Common myeloid progenitor, CD34-positive (primary cell): ENCODE measurements around the gene DPH1.
"Not testable (repeated sequence)": the region's sequence is repeated elsewhere in the genome, so short reads cannot be mapped to it uniquely, and the experiment has no call there.

Source experiments
- CTCF ChIA-PET: fragments of 350-600 bp; sonication (Branson Sonifier 250); formaldehyde crosslinking; loops from one replicate; lab custom pipeline; 2021; ENCODE audit warnings: antibody characterized with exemption; lab: Charles Lee
- POLR2A ChIA-PET: fragments of 350-600 bp; sonication (Branson Sonifier 250); formaldehyde crosslinking; loops from one replicate; lab custom pipeline; 2021; ENCODE audit warnings: antibody characterized with exemption; lab: Charles Lee
- DNase-seq, 3 donors: peaks; one replicate each; pipeline versions ENCODE4 v3.0.0 to v3.0.0-alpha.2; 2013
- H3K27ac ChIP-seq, 2 experiments: 1 replicate in 1 of 2; 2 replicates in 1 of 2; pipeline ENCODE4 v1.7.0; 2013; ENCODE audit warnings: inconsistent platforms in 2 of 2, low read length in 2 of 2, mild to moderate bottlenecking in 2 of 2, low read depth in 1 of 2, moderate library complexity in 1 of 2; ENCODE audit not compliant: severe bottlenecking in 2 of 2, insufficient read depth in 1 of 2, poor library complexity in 1 of 2
- H3K27me3 ChIP-seq, 5 experiments: replicated peaks in 2 of 5; 1 replicate in 3 of 5; 2 replicates in 2 of 5; pipeline versions ENCODE4 v1.6.1 to v1.7.0; 2013; ENCODE audit warnings: low read length in 4 of 5, mild to moderate bottlenecking in 2 of 5, moderate library complexity in 2 of 5, inconsistent platforms in 1 of 5; ENCODE audit not compliant: insufficient read depth in 5 of 5, control insufficient read depth in 4 of 5
- H3K36me3 ChIP-seq, 4 experiments: 1 replicate in 2 of 4; 2 replicates in 2 of 4; pipeline versions ENCODE4 v1.6.1 to v1.7.0; 2013; ENCODE audit warnings: low read length in 3 of 4, control low read depth in 1 of 4, mild to moderate bottlenecking in 1 of 4; ENCODE audit not compliant: control insufficient read depth in 4 of 4, insufficient read depth in 4 of 4
- H3K4me1 ChIP-seq, 4 experiments: 1 replicate in 3 of 4; 2 replicates in 1 of 4; pipeline versions ENCODE4 v1.6.1 to v1.7.1; 2013; ENCODE audit warnings: low read length in 3 of 4, mild to moderate bottlenecking in 3 of 4, control low read depth in 1 of 4, inconsistent platforms in 1 of 4, moderate library complexity in 1 of 4; ENCODE audit not compliant: control insufficient read depth in 4 of 4, insufficient read depth in 4 of 4; ENCODE audit errors: control extremely low read depth in 1 of 4
- H3K4me3 ChIP-seq, 7 experiments: 1 replicate in 4 of 7; 2 replicates in 3 of 7; pipeline versions ENCODE4 v1.5.1 to v1.7.0; 2013; ENCODE audit warnings: mild to moderate bottlenecking in 7 of 7, low read length in 6 of 7, moderate library complexity in 6 of 7, inconsistent platforms in 2 of 7, low read depth in 2 of 7, control low read depth in 1 of 7; ENCODE audit not compliant: insufficient read depth in 4 of 7, control insufficient read depth in 1 of 7; ENCODE audit errors: extremely low read depth in 1 of 7
- H3K9me3 ChIP-seq, 5 experiments: 1 replicate in 4 of 5; 2 replicates in 1 of 5; pipeline versions ENCODE4 v1.6.1 to v1.7.1; 2013; ENCODE audit warnings: low read length in 4 of 5, mild to moderate bottlenecking in 2 of 5, inconsistent platforms in 1 of 5, low read depth in 1 of 5, moderate library complexity in 1 of 5; ENCODE audit not compliant: control insufficient read depth in 4 of 5, insufficient read depth in 2 of 5; ENCODE audit errors: control extremely low read depth in 1 of 5
- WGBS: methylation state at CpG from one replicate; pipeline ENCODE4 v1.1.5; 2013; ENCODE audit not compliant: insufficient coverage; 5-methylcytosine and 5-hydroxymethylcytosine counted together

DPH1 gene

GRCh38 chr17:2008332-2009126, 21.4 kb upstream of the DPH1 start:
- Histone ChIP-seq H3K27ac (no peak overlapping the region), H3K36me3 (no peaks in the 10 kb centered on the region), H3K9me3 (peaks cover 0 to 5% (median 0%) of the 10 kb centered on the region in 5 experiments), H3K4me3 (no peak overlapping the region), H3K4me1 (peaks cover 0 to 10% (median 3%) of the 10 kb centered on the region in 4 experiments), H3K27me3 (peaks cover 0 to 3% (median 0%) of the 10 kb centered on the region in 5 experiments)
- WGBS: 87% methylated on average over 9 of the region's 15 CpGs
- POLR2A ChIA-PET: no interaction called here
- CTCF ChIA-PET: no interaction called here
- DNase-seq: no peak

DNA sequence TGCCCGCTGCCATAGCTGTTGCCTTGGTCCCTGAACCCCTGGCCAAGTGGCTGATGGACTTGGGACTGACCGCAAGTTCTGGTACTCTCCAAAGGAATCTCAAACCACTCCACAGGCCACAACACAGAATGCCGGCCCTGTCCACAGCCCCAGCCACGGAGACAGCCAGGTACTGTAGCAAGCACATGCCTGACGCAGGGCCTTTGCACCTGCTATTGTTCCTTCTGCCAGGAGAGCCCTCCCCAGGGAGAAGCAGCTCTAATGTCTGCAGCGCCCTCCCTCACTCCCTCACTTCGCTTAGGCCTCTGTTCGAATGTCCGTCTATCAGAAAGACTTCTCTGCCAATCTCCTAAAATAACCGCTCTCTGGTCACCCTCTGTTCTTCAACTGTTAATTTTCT, 20.2 kb upstream of the DPH1 start:
- H3K27ac ChIP-seq: no peak overlapping the region
- H3K36me3 ChIP-seq: no peaks in the 10 kb centered on the region
- peaks cover 0 to 5% (median 0%) of the 10 kb centered on the region in 5 experiments for H3K9me3 ChIP-seq
- DNase-seq: no peak
- peaks cover 0 to 10% (median 3%) of the 10 kb centered on the region in 4 experiments for H3K4me1 ChIP-seq
- ChIA-PET POLR2A (interaction anchor here (0.6 kb wide), 1 partner anchor 46 kb away, joined by 3 read pairs; no protein-coding TSS in a partner anchor), CTCF (interaction anchor here (0.7 to 1.8 kb wide), 3 partner anchors 12 to 30 kb away, joined by 3 read pairs; no protein-coding TSS in a partner anchor)
- no peak overlapping the region for H3K4me3 ChIP-seq
- WGBS: 98% methylated on average over 10 of the region's 10 CpGs
- peaks cover 0 to 3% (median 0%) of the 10 kb centered on the region in 5 experiments for H3K27me3 ChIP-seq

DNA sequence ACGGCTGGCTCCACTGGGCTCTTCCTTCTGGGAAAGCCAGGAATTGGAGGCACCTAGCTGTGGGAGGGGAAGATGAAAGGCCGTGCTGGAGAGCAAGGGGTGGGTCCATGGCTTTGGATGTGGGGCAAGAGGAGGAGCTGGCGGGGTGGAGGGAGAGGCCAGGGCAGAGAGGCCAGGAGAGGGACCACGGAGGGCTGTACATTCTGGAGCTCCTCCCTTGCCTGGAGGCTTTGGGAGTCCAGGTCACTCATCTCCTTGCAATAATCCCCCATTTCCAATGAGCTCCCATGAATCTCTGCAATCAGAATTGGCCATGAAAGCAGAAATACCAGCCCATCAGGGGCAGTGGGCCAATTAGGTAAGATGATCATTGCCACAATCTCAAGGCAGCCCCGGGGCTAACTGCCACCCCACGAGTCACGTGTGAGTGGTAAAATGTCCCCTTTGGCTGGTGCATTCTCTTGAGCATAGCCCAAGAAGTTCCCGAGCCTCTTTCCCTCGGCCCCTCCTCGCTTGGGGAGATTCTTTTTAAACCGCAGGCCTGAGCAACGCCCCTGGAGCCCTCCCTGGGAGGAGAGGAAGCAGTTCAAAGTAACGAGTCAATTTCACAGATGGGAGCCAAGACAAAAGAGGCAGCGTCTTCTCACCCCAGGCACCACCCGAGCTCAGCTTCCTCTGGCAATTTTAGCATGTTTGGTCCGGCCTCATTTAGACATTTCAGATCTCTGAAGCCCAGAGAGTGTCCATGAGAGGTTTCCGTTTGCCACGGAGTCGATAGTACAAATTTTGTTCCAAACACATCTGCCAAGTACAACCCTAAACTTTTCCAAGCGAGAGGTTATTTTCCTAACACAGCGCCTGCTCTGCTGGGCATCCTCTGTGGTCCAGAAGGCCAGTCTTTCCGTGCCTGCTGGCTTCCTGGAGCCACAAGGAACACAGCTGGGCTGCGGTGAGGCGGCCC, 18.3 kb upstream of the DPH1 start:
- peaks cover 0 to 10% (median 3%) of the 10 kb centered on the region in 4 experiments for H3K4me1 ChIP-seq
- no peaks in the 10 kb centered on the region for H3K36me3 ChIP-seq
- H3K27ac ChIP-seq: no peak overlapping the region
- WGBS: 61% methylated on average over 23 of the region's 24 CpGs
- peak overlapping the region in 2 of 7 experiments; percentile 15 to 27 for H3K4me3 ChIP-seq
- peaks cover 0 to 3% (median 0%) of the 10 kb centered on the region in 5 experiments for H3K27me3 ChIP-seq
- peak in 2 of 3 donors; percentile 26 to 42 for DNase-seq
- H3K9me3 ChIP-seq: peaks cover 0 to 5% (median 0%) of the 10 kb centered on the region in 5 experiments
- ChIA-PET POLR2A (interaction anchor here (0.6 kb wide), 1 partner anchor 172 kb away, joined by 3 read pairs; no protein-coding TSS in a partner anchor), CTCF (no interaction called here)

GRCh38 chr17:2012499-2012898, 17.5 kb upstream of the DPH1 start:
- POLR2A ChIA-PET: no interaction called here
- Histone ChIP-seq H3K27ac (no peak overlapping the region), H3K36me3 (no peaks in the 10 kb centered on the region)

GRCh38 chr17:2013220-2013993, 16.5 kb upstream of the DPH1 start:
- DNase-seq, H3K4me3 ChIP-seq, H3K36me3 ChIP-seq, H3K9me3 ChIP-seq, H3K27me3 ChIP-seq, POLR2A ChIA-PET, H3K27ac ChIP-seq: not testable (repeated sequence)
- CTCF ChIA-PET: interaction anchor here (1.2 to 1.3 kb wide), 2 partner anchors 9 to 14 kb away, joined by 4 read pairs; no protein-coding TSS in a partner anchor
- WGBS: 94% methylated on average over 5 of the region's 6 CpGs
- H3K4me1 ChIP-seq: peaks cover 0 to 10% (median 3%) of the 10 kb centered on the region in 4 experiments

More at GRCh38 chr17:2012499-2012898, 17.5 kb upstream of the DPH1 start:
- CTCF ChIA-PET: no interaction called here
- DNase-seq: no peak
- Histone ChIP-seq H3K9me3 (peaks cover 0 to 5% (median 0%) of the 10 kb centered on the region in 5 experiments), H3K4me1 (peaks cover 0 to 10% (median 3%) of the 10 kb centered on the region in 4 experiments), H3K27me3 (peaks cover 0 to 3% (median 0%) of the 10 kb centered on the region in 5 experiments), H3K4me3 (no peak overlapping the region)
- WGBS: 100% methylated on average over 3 of the region's 4 CpGs

DNA sequence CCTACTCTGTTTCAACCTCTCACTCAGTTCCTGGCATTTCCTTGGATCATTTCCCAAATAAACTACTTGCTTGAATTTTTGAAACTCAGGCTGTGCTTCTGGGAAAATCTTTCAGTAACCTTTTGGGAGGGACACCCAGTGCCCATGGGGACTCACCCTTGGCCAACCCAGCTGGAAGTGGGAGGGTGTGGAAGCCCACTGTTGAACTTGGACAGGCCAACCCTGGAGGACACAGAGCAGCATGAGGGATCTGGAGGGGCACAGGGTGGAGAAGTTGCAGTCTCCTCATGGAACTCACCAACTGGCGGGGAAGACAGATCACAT, 16.0 kb upstream of the DPH1 start:
- peaks cover 0 to 10% (median 3%) of the 10 kb centered on the region in 4 experiments for H3K4me1 ChIP-seq
- H3K36me3 ChIP-seq: no peaks in the 10 kb centered on the region
- no peak for DNase-seq
- H3K27ac ChIP-seq: no peak overlapping the region
- ChIA-PET POLR2A (no interaction called here), CTCF (interaction anchor here (1.2 to 1.3 kb wide), 2 partner anchors 10 to 15 kb away, joined by 4 read pairs; no protein-coding TSS in a partner anchor)
- peaks cover 0 to 9% (median 0%) of the 10 kb centered on the region in 5 experiments for H3K27me3 ChIP-seq
- WGBS: 100% methylated on average over 1 of the region's 1 CpG
- H3K4me3 ChIP-seq: no peak overlapping the region
- peaks cover 0 to 5% (median 0%) of the 10 kb centered on the region in 5 experiments for H3K9me3 ChIP-seq
